Endothelial cell of umbilical vein (primary cell): ENCODE data around the gene GRPR. TPM values are rescaled to one million over a fixed set of nuclear protein-coding genes. Genes with fewer than 3 reads are reported as not detected.

Source experiments
- BruUV-seq: library from RNA; stranded (reverse); fragments of 400-500 nt; replicated peaks from 2 replicates; lab custom pipeline; 2021; lab: Mats Ljungman, UMichigan
- CTCF ChIA-PET: fragments of 300-600, 350-600 bp; sonication (Branson Sonifier 250); formaldehyde crosslinking; loops from one replicate; lab custom pipeline; 2021; ENCODE audit warnings: antibody characterized with exemption, inconsistent platforms; lab: Charles Lee
- POLR2A ChIA-PET: fragments of 300-600, 350-600 bp; sonication (Branson Sonifier 250); formaldehyde crosslinking; loops from one replicate; lab custom pipeline; 2021; ENCODE audit warnings: antibody characterized with exemption, inconsistent platforms; lab: Charles Lee
- DNase-seq: peaks from one replicate; pipeline ENCODE4 v3.0.0-alpha.2; 2011; ENCODE audit warnings: low read depth, low spot score
- FAIRE-seq: peaks from 2 replicates; lab custom pipeline; 2011; peaks lifted over from hg19 to GRCh38; lab: Jason Lieb, UNC
- H2AFZ ChIP-seq: 2 replicates; pipeline ENCODE4 v1.6.0; 2012; ENCODE audit warnings: low read depth, low read length, control low read depth, inconsistent platforms
- H3K27ac ChIP-seq: 2 replicates; pipeline ENCODE4 v1.5.1; 2011; ENCODE audit warnings: low read depth, mild to moderate bottlenecking, control low read depth, low read length, moderate library complexity; ENCODE audit not compliant: insufficient read depth
- H3K27me3 ChIP-seq, 2 experiments: 2 replicates each; pipeline versions ENCODE4 v1.6.0 to v1.6.1; 2011; ENCODE audit warnings: low read length in 2 of 2, mixed read lengths in 1 of 2; ENCODE audit not compliant: control insufficient read depth in 2 of 2, insufficient read depth in 2 of 2
- H3K36me3 ChIP-seq, 2 experiments: 2 replicates in 1 of 2; 3 replicates in 1 of 2; pipeline ENCODE4 v1.5.1; 2011; ENCODE audit warnings: low read length in 2 of 2, mild to moderate bottlenecking in 1 of 2, moderate library complexity in 1 of 2; ENCODE audit not compliant: control insufficient read depth in 2 of 2, insufficient read depth in 2 of 2; ENCODE audit errors: extremely low read depth in 1 of 2
- H3K4me1 ChIP-seq: 3 replicates; pipeline ENCODE4 v1.5.1; 2011; ENCODE audit warnings: mild to moderate bottlenecking, low read length; ENCODE audit not compliant: control insufficient read depth, insufficient read depth; ENCODE audit errors: extremely low read depth
- H3K4me2 ChIP-seq: 2 replicates; pipeline ENCODE4 v1.6.1; 2011; ENCODE audit warnings: low read length, control low read depth, mixed read lengths; ENCODE audit not compliant: insufficient read depth
- H3K4me3 ChIP-seq, 3 experiments: fragments of 200-600 bp in 1 of 3; sonication (generic), shearing (Covaris generic) in 1 of 3; replicated peaks in 1 of 3; 2 replicates each; pipeline ENCODE4 v1.5.1; 2011 to 2016; ENCODE audit warnings: control low read depth in 3 of 3, low read length in 3 of 3, mild to moderate bottlenecking in 2 of 3, inconsistent platforms in 1 of 3, low read depth in 1 of 3, moderate library complexity in 1 of 3; ENCODE audit not compliant: insufficient read depth in 1 of 3
- H3K79me2 ChIP-seq: 2 replicates; pipeline ENCODE4 v1.6.0; 2012; ENCODE audit warnings: low read length, inconsistent platforms; ENCODE audit not compliant: control insufficient read depth, insufficient read depth
- H3K9ac ChIP-seq: replicated peaks from 2 replicates; pipeline ENCODE3; 2011; ENCODE audit warnings: low read length, control low read depth; ENCODE audit not compliant: insufficient read depth; ENCODE audit errors: extremely low read depth
- H3K9me1 ChIP-seq: replicated peaks from 3 replicates; pipeline ENCODE4 v1.6.0; 2011; ENCODE audit warnings: mild to moderate bottlenecking, low read length; ENCODE audit not compliant: control insufficient read depth, insufficient read depth; ENCODE audit errors: extremely low read depth
- H3K9me3 ChIP-seq: replicated peaks from 2 replicates; pipeline ENCODE4 v1.5.1; 2012; ENCODE audit warnings: low read length, inconsistent platforms; ENCODE audit not compliant: control insufficient read depth, insufficient read depth
- H4K20me1 ChIP-seq: replicated peaks from 2 replicates; pipeline ENCODE3; 2011; ENCODE audit warnings: mild to moderate bottlenecking, low read length; ENCODE audit not compliant: control insufficient read depth, insufficient read depth; ENCODE audit errors: extremely low read depth
- EZH2 ChIP-seq: IDR thresholded peaks from 2 replicates; pipeline ENCODE4 v1.6.1; 2012; ENCODE audit warnings: borderline replicate concordance, low read depth, mild to moderate bottlenecking, moderate library complexity, low read length, inconsistent platforms; ENCODE audit not compliant: severe bottlenecking
- FOS ChIP-seq: IDR thresholded peaks from 2 replicates; pipeline ENCODE4 v1.6.1; 2011; ENCODE audit warnings: mild to moderate bottlenecking, low read length, moderate library complexity, borderline replicate concordance; ENCODE audit not compliant: insufficient read depth
- GATA2 ChIP-seq: IDR thresholded peaks from 2 replicates; pipeline ENCODE4 v1.7.0; 2011; ENCODE audit warnings: low read depth, mild to moderate bottlenecking, moderate library complexity, mixed read lengths, low read length; ENCODE audit not compliant: insufficient read length, insufficient read depth
- JUN ChIP-seq: IDR thresholded peaks from 2 replicates; pipeline ENCODE4 v1.6.1; 2011; ENCODE audit warnings: borderline replicate concordance, low read depth; ENCODE audit not compliant: insufficient read length, insufficient read depth
- MYC ChIP-seq: IDR thresholded peaks from one replicate; pipeline ENCODE4 v1.6.1; 2011; ENCODE audit warnings: mild to moderate bottlenecking, low read depth, low read length
- POLR2A ChIP-seq: IDR thresholded peaks from 2 replicates; pipeline ENCODE4 v1.6.1; 2012; ENCODE audit warnings: low read depth, mild to moderate bottlenecking, control low read depth, low read length
- POLR2AphosphoS5 ChIP-seq: IDR thresholded peaks from 2 replicates; pipeline ENCODE4 v1.6.1; 2012; ENCODE audit warnings: low read depth, mild to moderate bottlenecking, control low read depth, low read length, moderate library complexity; ENCODE audit not compliant: insufficient read depth
- dilution Hi-C: fragments of 300-500 bp; cut with MboI; formaldehyde crosslinking; loops from one replicate; pipeline ENCODE4 v1.15.0; 2019; ENCODE audit warnings: low sequenced_read_pairs; ENCODE audit not compliant: extremely low pct_ligation_motif_present
- intact Hi-C: fragments of 100-400 bp; cut with micrococcal nuclease; formaldehyde crosslinking; loops from one replicate; pipeline ENCODE4 v1.10.0; 2022
- polyA plus RNA-seq, 4 experiments: library from polyadenylated mRNA; depleted of rRNA in 3 of 4; stranded (reverse) in 3 of 4; unstranded in 1 of 4; fragments of >200 nt; gene quantifications; 2 replicates each; pipeline versions ENCODE4 v1.2.1 to v1.2.3, GENCODE V29; 2011 to 2012; ENCODE audit warnings: missing spikeins in 1 of 4
- total RNA-seq: library from RNA; stranded (reverse); gene quantifications from 2 replicates; pipeline ENCODE4 v1.2.3, GENCODE V29; 2021
- TF ChIP-seq, protein P1 (sequence below): IDR thresholded peaks from 2 replicates; pipeline ENCODE4 v1.6.1; 2011; ENCODE audit not compliant: insufficient read depth, insufficient read length
- TF ChIP-seq, protein P2 (sequence below), 2 donors: IDR thresholded peaks; 1 replicate in 1 of 2; 2 replicates in 1 of 2; pipeline ENCODE4 v1.5.1; 2011; ENCODE audit warnings: low read length in 2 of 2, mild to moderate bottlenecking in 2 of 2, moderate library complexity in 2 of 2, control low read depth in 1 of 2, inconsistent platforms in 1 of 2, low read depth in 1 of 2; ENCODE audit not compliant: insufficient read depth in 1 of 2; ENCODE audit errors: extremely low read depth in 1 of 2

Gene GRPR
- total and polyA plus RNA-seq, 2 donors (not counting 3 experiments of a cell fraction or from before 2014, with no cell fraction given): 0.11 TPM; not detected in 1

DNA sequence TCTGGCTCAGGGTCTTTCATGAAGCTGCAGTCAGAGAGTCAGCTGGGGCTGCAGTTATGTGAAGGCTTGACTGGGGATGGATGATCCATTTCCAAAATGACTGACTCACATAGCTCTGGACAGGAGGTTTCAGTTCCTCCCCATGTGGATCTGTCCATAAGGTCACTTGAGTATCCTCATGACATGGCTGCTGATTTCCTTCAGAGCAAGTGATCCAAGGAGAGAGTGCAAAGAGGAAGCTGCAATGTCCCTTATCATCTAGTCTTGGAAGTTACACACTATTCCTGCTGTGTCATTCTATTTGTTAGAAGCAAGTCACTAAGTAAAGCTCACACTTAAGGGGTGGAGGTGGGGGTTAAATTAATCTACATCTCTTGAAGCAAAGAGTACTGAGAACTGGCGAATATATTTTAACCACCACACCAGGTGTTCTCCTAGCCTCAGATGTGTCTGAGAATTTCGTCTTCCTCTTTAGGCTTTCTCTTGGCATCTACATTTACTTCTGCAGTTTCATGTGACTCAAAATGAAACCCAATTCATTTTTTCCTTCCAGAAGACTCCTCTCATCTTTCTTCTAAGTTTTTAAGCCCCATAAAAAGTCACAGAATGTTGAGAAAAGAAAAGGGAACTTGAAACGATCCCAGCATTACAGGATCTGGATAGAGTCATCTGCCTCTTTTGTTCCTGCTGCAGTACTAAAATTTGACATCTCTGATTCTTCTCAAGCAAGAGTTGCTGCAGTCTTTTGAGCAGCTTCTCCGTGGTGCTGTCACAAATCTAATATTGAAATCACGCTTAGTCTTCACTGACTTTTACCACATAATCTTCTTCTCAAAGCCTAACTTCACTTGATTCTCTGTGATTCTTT, 3.8 kb upstream of the GRPR start:
- Histone ChIP-seq H3K9ac (no peak overlapping the region), H3K9me3 (no peaks in the 10 kb centered on the region), H2AFZ (no peak overlapping the region), H3K9me1 (no peaks in the 10 kb centered on the region), H3K4me3 (no peak overlapping the region), H3K36me3 (no peaks in the 10 kb centered on the region), H4K20me1 (no peaks in the 10 kb centered on the region), H3K79me2 (no peaks in the 10 kb centered on the region), H3K27me3 (peaks cover 0 to 5% of the 10 kb centered on the region in 2 experiments), H3K4me2 (no peak overlapping the region), H3K27ac (no peak overlapping the region), H3K4me1 (no peaks in the 10 kb centered on the region)
- ChIA-PET CTCF (no interaction called here), POLR2A (no interaction called here)
- intact Hi-C loops: loop anchor here (10.0 kb wide), 1 partner anchor 325 kb away; no protein-coding TSS in a partner anchor
- no peak for TF ChIP-seq JUN
- TF ChIP-seq, protein P1, sequence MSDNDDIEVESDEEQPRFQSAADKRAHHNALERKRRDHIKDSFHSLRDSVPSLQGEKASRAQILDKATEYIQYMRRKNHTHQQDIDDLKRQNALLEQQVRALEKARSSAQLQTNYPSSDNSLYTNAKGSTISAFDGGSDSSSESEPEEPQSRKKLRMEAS: no peak
- no peak for TF ChIP-seq MYC
- no peak for TF ChIP-seq POLR2A
- no peak for TF ChIP-seq FOS
- TF ChIP-seq GATA2: no peak
- TF ChIP-seq, protein P2, sequence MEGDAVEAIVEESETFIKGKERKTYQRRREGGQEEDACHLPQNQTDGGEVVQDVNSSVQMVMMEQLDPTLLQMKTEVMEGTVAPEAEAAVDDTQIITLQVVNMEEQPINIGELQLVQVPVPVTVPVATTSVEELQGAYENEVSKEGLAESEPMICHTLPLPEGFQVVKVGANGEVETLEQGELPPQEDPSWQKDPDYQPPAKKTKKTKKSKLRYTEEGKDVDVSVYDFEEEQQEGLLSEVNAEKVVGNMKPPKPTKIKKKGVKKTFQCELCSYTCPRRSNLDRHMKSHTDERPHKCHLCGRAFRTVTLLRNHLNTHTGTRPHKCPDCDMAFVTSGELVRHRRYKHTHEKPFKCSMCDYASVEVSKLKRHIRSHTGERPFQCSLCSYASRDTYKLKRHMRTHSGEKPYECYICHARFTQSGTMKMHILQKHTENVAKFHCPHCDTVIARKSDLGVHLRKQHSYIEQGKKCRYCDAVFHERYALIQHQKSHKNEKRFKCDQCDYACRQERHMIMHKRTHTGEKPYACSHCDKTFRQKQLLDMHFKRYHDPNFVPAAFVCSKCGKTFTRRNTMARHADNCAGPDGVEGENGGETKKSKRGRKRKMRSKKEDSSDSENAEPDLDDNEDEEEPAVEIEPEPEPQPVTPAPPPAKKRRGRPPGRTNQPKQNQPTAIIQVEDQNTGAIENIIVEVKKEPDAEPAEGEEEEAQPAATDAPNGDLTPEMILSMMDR (IDR thresholded peaks at IDR 0.05; ENCODE audit: extremely low read depth in 1 of 2, insufficient read depth in 1 of 2, low read depth in 1 of 2, low read length in 2 of 2): no peak
- no peak for TF ChIP-seq EZH2
- TF ChIP-seq POLR2AphosphoS5: no peak
- DNase-seq (no peak), FAIRE-seq (no peak)
- dilution Hi-C loops: no loop called here
- BruUV-seq: no TSS peak
